ENCODE results near the gene CIROP.

The CIROP gene

DNA sequence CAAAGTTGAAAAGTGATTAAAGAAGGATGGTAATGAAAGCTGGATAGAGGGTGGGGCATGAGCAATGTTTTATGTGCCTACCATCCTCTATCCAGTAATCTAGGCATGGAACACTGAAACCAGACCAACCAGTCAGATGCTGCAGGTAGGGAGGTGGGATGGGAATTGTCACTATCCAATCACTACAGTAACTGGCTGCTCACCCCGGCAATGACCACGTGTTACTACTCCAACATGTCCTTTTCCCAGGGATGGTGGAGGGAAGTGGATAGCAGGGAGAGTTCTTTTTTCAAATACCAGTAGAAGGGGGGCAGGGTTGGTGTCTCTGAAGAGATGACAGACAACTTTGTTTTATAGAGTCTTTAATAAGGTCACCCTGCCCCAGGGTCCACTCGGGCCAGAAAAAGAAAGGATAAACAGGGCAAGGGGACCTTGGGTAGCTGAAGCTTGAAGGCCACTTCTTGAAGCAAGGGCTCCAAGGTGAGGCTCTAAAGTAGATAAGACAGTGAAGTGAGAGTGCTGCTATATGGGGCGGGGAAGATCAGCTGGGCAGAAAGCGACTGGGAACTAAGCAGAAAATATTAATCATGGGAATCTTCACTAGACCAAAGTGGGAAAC is 32.8 kb downstream of the CIROP start:
- in situ Hi-C loops (cut with HindIII; ENCODE audit: low pct_unique_long_range_greater_than_20kb, low sequenced_read_pairs), result no loop called here
- no peak for TF ChIP-seq JUND (IDR thresholded peaks at IDR 0.05; ENCODE audit: low read depth)
- peak in 1 of 2 experiments; percentile 89 for DNase-seq (ENCODE audit: low read depth in 1 of 2, low spot score in 1 of 2)

DNA sequence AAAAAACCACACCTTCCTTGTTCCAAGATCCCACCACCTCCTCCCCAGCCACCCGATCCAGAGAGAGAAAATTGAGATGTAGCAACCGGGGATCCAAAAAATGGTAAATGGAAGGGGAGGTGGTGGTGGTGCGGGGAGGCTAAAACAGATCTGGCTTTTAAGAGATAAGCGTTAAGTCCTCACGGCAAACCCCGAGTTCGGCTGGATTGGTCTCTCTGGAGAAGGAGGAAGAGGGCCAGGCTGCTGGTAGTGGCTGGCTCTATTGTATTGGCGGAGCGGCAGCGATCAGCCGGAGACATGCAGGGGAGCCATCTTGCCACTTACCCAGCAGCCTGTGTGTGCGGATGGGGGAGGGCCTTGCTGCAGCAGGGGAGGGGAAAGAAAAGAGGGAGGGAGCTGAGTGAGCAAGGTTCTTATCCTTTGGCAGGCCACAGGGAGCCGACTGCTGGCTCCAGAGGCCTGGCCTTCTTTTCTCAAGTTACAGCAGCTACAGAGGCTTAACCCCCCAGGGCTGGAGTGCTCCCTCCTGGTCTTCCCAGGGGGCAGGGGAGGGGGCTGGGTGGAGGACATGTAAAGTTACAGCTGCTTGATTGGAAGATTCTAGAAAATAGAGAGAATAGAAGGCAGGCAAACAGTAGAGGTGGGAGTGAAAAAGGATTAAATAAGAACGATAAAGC is 33.4 kb downstream of the CIROP start:
- no peak for TF ChIP-seq JUND (IDR thresholded peaks at IDR 0.05; ENCODE audit: low read depth)
- in situ Hi-C loops (cut with HindIII; ENCODE audit: low pct_unique_long_range_greater_than_20kb, low sequenced_read_pairs), result no loop called here
- DNase-seq (ENCODE audit: low read depth in 1 of 2, low spot score in 1 of 2), result peak in 1 of 2 experiments; percentile 88

DNA sequence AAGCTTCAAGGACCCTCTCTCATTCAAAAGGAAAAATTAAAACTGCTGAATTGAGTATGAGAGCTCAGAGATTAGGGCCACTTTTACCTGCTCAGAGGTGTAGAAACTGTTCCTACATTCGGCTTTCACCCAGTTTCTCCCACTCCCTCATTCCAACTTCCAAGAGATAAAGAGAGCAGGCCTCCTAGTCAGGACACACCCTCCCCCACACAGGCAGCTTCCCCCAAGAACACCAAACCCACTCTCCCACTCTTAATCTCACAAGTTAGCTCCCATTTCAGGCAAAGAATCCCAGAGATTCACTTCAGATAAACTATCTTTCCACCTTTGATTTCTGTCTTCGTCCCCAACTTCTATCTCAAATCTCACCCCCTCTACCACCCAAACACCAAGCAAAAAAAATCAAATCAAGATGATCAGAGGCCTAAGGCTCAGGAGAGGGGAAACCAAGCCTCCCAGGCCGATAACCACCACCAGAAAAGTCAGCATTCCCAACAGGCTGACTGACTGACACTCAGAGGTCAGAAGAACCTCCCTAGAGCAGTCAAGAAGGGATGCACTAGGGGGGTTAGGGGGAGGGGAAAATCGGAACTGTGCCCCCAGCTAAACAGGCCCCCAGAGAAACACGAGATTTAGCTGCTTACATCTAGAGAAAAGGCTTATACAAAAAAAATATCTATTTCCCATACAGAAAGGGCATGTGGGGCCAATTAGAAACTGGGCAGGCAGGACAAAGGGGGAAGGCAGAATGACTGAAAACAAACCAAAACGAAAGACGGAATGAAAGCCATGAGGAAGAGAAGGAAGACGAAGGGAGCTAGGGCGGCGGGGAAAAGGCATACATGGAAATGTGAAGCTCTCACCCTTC is 34.3 kb downstream of the CIROP start:
- TF ChIP-seq JUND (IDR thresholded peaks at IDR 0.05; ENCODE audit: low read depth), result no peak
- no peak for DNase-seq (ENCODE audit: low read depth in 1 of 2, low spot score in 1 of 2)
- in situ Hi-C loops (cut with HindIII; ENCODE audit: low pct_unique_long_range_greater_than_20kb, low sequenced_read_pairs), result no loop called here

GRCh38 chr14:23069413-23069806 is 35.4 kb downstream of the CIROP start:
- DNase-seq (ENCODE audit: low read depth in 1 of 2, low spot score in 1 of 2), result no peak
- in situ Hi-C loops (cut with HindIII; ENCODE audit: low pct_unique_long_range_greater_than_20kb, low sequenced_read_pairs), result no loop called here
- TF ChIP-seq JUND (IDR thresholded peaks at IDR 0.05; ENCODE audit: low read depth), result no peak

GRCh38 chr14:23068789-23069412 is 35.9 kb downstream of the CIROP start:
- TF ChIP-seq JUND (IDR thresholded peaks at IDR 0.05; ENCODE audit: low read depth), result no peak
- DNase-seq (ENCODE audit: low read depth in 1 of 2, low spot score in 1 of 2), result peak; percentile 62 to 90
- in situ Hi-C loops (cut with HindIII; ENCODE audit: low pct_unique_long_range_greater_than_20kb, low sequenced_read_pairs), result no loop called here

GRCh38 chr14:23067847-23068788 is 36.7 kb downstream of the CIROP start:
- no peak for DNase-seq (ENCODE audit: low read depth in 1 of 2, low spot score in 1 of 2)
- TF ChIP-seq JUND (IDR thresholded peaks at IDR 0.05; ENCODE audit: low read depth), result no peak
- in situ Hi-C loops (cut with HindIII; ENCODE audit: low pct_unique_long_range_greater_than_20kb, low sequenced_read_pairs), result no loop called here

DNA sequence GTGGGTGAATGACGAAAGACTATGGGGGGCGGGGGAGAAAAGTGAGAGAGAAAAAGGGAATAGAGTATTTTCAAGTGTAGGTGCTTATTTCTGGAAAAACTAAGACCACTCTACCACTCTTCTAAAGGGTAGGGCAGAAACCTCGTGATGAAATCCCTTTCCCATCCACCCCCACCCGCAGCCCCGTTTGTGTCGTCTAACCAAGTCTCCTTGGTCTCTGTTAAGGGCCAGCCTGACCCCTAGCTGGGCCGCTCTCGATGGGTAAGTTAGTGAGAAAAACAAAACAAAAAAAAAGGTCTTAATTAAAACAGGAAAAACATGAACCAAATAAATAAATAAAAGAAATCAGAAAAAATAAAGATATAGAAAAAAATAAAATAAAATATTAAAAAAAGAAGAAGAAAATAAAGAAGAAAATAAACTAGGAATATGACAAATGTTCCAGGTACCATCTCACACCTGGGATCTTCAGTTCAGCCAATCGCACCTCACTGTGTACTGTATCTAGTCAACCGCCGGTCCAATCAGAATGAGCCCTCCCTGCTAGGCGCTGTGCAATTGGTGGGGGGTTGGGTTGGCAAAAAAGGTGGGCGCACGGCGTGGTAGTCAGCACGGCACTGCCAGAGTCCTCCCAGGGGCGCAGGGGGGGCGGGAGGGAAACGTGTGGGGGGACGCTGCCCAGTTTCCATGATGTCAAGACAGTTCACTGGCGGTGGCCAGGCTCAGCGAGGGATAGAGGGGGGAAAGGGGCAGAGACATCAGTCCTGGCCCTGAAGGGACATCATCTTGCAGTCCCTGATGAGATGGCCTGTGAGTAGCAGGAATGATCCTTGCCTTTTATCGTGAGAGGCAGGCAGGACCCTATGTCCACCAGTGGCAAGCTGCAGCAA is 37.7 kb downstream of the CIROP start:
- TF ChIP-seq JUND (IDR thresholded peaks at IDR 0.05; ENCODE audit: low read depth), result no peak
- in situ Hi-C loops (cut with HindIII; ENCODE audit: low pct_unique_long_range_greater_than_20kb, low sequenced_read_pairs), result no loop called here
- DNase-seq (ENCODE audit: low read depth in 1 of 2, low spot score in 1 of 2), result no peak

DNA sequence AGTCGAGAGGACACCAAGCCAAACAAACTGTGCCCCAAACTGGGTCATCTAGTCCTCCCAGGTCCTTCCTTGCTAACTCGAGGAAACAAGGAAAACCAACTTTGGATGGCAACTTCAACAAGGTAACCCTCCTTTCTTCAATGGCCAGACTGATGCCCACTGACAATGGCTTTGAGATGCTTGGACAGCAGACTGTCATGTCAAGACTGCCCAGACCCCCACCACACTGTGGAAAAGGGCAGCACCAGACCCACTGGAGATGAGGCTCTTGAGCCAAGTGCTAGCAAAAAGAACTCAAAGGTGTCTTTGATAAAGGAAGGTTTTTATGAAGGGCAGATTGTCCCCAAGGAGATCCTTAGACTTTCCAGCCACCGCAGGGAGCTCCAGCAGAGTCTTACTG is 38.4 kb downstream of the CIROP start:
- in situ Hi-C loops (cut with HindIII; ENCODE audit: low pct_unique_long_range_greater_than_20kb, low sequenced_read_pairs), result no loop called here

DNA sequence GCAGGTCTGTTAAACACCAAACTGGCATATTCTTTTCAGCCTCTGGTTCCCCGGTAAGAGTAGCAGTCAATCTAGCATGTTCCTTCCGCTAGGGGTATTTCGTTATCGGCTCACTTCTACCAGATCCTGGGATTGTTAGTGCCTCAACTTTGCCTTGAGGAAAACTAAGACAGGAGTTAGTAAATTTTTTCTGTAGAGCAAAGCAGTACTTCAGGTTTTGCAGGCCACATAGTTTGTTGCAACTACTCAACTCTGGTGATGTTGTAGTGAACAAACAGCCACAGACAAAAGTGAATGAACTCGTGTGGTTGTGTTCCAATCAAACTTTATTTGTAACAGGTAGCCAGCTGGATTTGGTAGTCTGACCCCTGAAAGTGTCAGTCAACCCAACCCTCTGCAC is 41.2 kb downstream of the CIROP start:
- in situ Hi-C loops (cut with HindIII; ENCODE audit: low pct_unique_long_range_greater_than_20kb, low sequenced_read_pairs), result no loop called here
- peak; percentile 44 to 72 for DNase-seq (ENCODE audit: low read depth in 1 of 2, low spot score in 1 of 2)
- TF ChIP-seq JUND (IDR thresholded peaks at IDR 0.05; ENCODE audit: low read depth), result no peak

More for the DNA sequence above, 38.4 kb downstream of the CIROP start:
- no peak for TF ChIP-seq JUND (IDR thresholded peaks at IDR 0.05; ENCODE audit: low read depth)
- no peak for DNase-seq (ENCODE audit: low read depth in 1 of 2, low spot score in 1 of 2)

DNA sequence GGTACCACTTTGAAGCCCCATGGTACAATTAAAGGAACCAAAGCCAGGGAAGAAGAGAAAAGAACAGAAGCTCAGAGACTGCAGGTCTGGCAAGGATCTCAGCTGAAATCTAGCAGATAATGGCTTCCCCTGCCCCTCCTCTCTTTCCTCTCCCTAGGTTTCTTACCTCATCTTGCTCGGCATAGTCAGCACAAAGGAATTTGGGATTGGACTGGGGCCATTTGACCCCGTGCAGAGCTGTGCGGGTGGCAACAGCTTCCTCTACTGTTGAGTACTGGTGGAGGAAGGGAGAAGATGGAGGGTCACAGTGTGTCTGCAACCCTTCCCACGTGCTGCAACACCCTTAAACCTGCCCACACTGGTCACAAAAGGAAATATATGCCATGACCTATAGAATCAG is 42.8 kb downstream of the CIROP start:
- in situ Hi-C loops (cut with HindIII; ENCODE audit: low pct_unique_long_range_greater_than_20kb, low sequenced_read_pairs), result no loop called here
- peak; percentile 49 to 65 for DNase-seq (ENCODE audit: low read depth in 1 of 2, low spot score in 1 of 2)
- 0 out of 2 replicates have a peak, but pooled peaks have one; percentile 39 for TF ChIP-seq JUND (IDR thresholded peaks at IDR 0.05; ENCODE audit: low read depth)
